ENCODE measurements around the gene RSAD1.

RSAD1 gene

GRCh38 chr17:50458270-50458669, 20.4 kb upstream of the RSAD1 start:
- DNase-seq (ENCODE audit: low spot score) = no peak

- no peak for DNase-seq (ENCODE audit: low spot score)
Measured at GRCh38 chr17:50458701-50459676, 19.7 kb upstream of the RSAD1 start.

GRCh38 chr17:50459756-50460155, 18.9 kb upstream of the RSAD1 start:
- DNase-seq (ENCODE audit: low spot score) = no peak

GRCh38 chr17:50460831-50461526, 17.7 kb upstream of the RSAD1 start:
- DNase-seq (ENCODE audit: low spot score) = no peak

GRCh38 chr17:50461550-50462132, 17.0 kb upstream of the RSAD1 start:
- DNase-seq (ENCODE audit: low spot score) = no peak

- DNase-seq (ENCODE audit: low spot score) = no peak
Measured at GRCh38 chr17:50462446-50462845, 16.2 kb upstream of the RSAD1 start.

GRCh38 chr17:50464121-50464520, 14.5 kb upstream of the RSAD1 start:
- no peak for DNase-seq (ENCODE audit: low spot score)

GRCh38 chr17:50464736-50465135, 13.9 kb upstream of the RSAD1 start:
- no peak for DNase-seq (ENCODE audit: low spot score)

- DNase-seq (ENCODE audit: low spot score) = no peak
Measured at GRCh38 chr17:50465171-50465570, 13.5 kb upstream of the RSAD1 start.

GRCh38 chr17:50465635-50466034, 13.0 kb upstream of the RSAD1 start:
- no peak for DNase-seq (ENCODE audit: low spot score)

GRCh38 chr17:50466371-50467113, 12.1 kb upstream of the RSAD1 start:
- DNase-seq (ENCODE audit: low spot score) = no peak

- no peak for DNase-seq (ENCODE audit: low spot score)
Measured at GRCh38 chr17:50467114-50467854, 11.4 kb upstream of the RSAD1 start.

- no peak for DNase-seq (ENCODE audit: low spot score)
Measured at GRCh38 chr17:50467855-50468303, 10.8 kb upstream of the RSAD1 start.

GRCh38 chr17:50468304-50469207, 10.1 kb upstream of the RSAD1 start, which contains the start of gene CHAD:
TSS of gene CHAD (minus strand) at chr17:50468880. CDS start at chr17:50468813, 67 bp downstream.
- no peak for DNase-seq (ENCODE audit: low spot score)

- no peak for DNase-seq (ENCODE audit: low spot score)
Measured at GRCh38 chr17:50469208-50469605, 9.5 kb upstream of the RSAD1 start.

GRCh38 chr17:50469671-50470305, 8.9 kb upstream of the RSAD1 start:
- no peak for DNase-seq (ENCODE audit: low spot score)

- no peak for DNase-seq (ENCODE audit: low spot score)
Measured at GRCh38 chr17:50470426-50470825, 8.2 kb upstream of the RSAD1 start.

GRCh38 chr17:50471009-50471905, 7.4 kb upstream of the RSAD1 start:
- no peak for DNase-seq (ENCODE audit: low spot score)

GRCh38 chr17:50472286-50472685, 6.4 kb upstream of the RSAD1 start:
- DNase-seq (ENCODE audit: low spot score) = no peak

Data from CD4-positive, alpha-beta T cell treated with Interleukin-2 at 100 ng/mL for 4 hours (primary cell).